Astrocyte (in vitro differentiated cells and primary cell): ENCODE results near the gene EPB41L1. TPM values are rescaled to one million over a fixed set of nuclear protein-coding genes. Genes with fewer than 3 reads are reported as not detected.

Experiments used
- DNase-seq: peaks from one replicate; pipeline ENCODE4 v3.0.0-alpha.2; 2010; ENCODE audit warnings: low read depth
- FAIRE-seq: peaks from 2 replicates; lab custom pipeline; 2011; peaks lifted over from hg19 to GRCh38; lab: Jason Lieb, UNC
- H2AFZ ChIP-seq: 2 replicates; pipeline ENCODE4 v1.6.0; 2012; ENCODE audit warnings: low read depth, low read length, inconsistent platforms
- H3K27ac ChIP-seq: 2 replicates; pipeline ENCODE4 v1.5.1; 2011; ENCODE audit warnings: low read depth, low read length, inconsistent platforms
- H3K27me3 ChIP-seq: 2 replicates; pipeline ENCODE4 v1.6.0; 2011; ENCODE audit warnings: low read length, inconsistent platforms; ENCODE audit not compliant: insufficient read depth
- H3K36me3 ChIP-seq: 2 replicates; pipeline ENCODE4 v1.5.1; 2011; ENCODE audit warnings: low read length, inconsistent platforms; ENCODE audit not compliant: insufficient read depth
- H3K4me1 ChIP-seq: 2 replicates; pipeline ENCODE4 v1.5.1; 2011; ENCODE audit warnings: low read length, inconsistent platforms; ENCODE audit not compliant: insufficient read depth
- H3K4me2 ChIP-seq: 2 replicates; pipeline ENCODE4 v1.6.0; 2012; ENCODE audit warnings: low read length, inconsistent platforms
- H3K4me3 ChIP-seq: 2 replicates; pipeline ENCODE4 v1.5.1; 2011; ENCODE audit warnings: low read depth, mild to moderate bottlenecking, low read length, inconsistent platforms; ENCODE audit not compliant: insufficient read depth
- H3K79me2 ChIP-seq: 2 replicates; pipeline ENCODE4 v1.6.0; 2012; ENCODE audit warnings: mild to moderate bottlenecking, low read length, inconsistent platforms; ENCODE audit not compliant: insufficient read depth
- H3K9ac ChIP-seq: 2 replicates; pipeline ENCODE4 v1.6.0; 2012; ENCODE audit warnings: mild to moderate bottlenecking, low read length, inconsistent platforms
- H3K9me3 ChIP-seq: 2 replicates; pipeline ENCODE4 v1.5.1; 2012; ENCODE audit warnings: low read depth, mild to moderate bottlenecking, low read length, inconsistent platforms; ENCODE audit not compliant: insufficient read depth
- H4K20me1 ChIP-seq: 2 replicates; pipeline ENCODE4 v1.6.0; 2012; ENCODE audit warnings: low read length, inconsistent platforms; ENCODE audit not compliant: insufficient read depth
- H3K27ac Mint-ChIP-seq: one replicate; pipeline ENCODE4 v1.8.0; 2021; ENCODE audit warnings: mild to moderate bottlenecking, mixed read lengths; ENCODE audit not compliant: unreplicated experiment
- H3K27me3 Mint-ChIP-seq: one replicate; pipeline ENCODE4 v1.8.0; 2021; ENCODE audit warnings: low read depth, mixed read lengths; ENCODE audit not compliant: unreplicated experiment
- H3K36me3 Mint-ChIP-seq: one replicate; pipeline ENCODE4 v1.8.0; 2021; ENCODE audit warnings: low read depth, mixed read lengths; ENCODE audit not compliant: unreplicated experiment
- H3K4me1 Mint-ChIP-seq: one replicate; pipeline ENCODE4 v1.8.0; 2021; ENCODE audit warnings: low read depth, mixed read lengths; ENCODE audit not compliant: unreplicated experiment
- H3K4me3 Mint-ChIP-seq: one replicate; pipeline ENCODE4 v1.8.0; 2021; ENCODE audit warnings: mild to moderate bottlenecking, moderate library complexity, mixed read lengths; ENCODE audit not compliant: unreplicated experiment
- H3K9me3 Mint-ChIP-seq: one replicate; pipeline ENCODE4 v1.8.0; 2021; ENCODE audit warnings: mild to moderate bottlenecking, mixed read lengths; ENCODE audit not compliant: unreplicated experiment
- EZH2 ChIP-seq: IDR thresholded peaks from 2 replicates; pipeline ENCODE4 v1.6.1; 2012; ENCODE audit warnings: mild to moderate bottlenecking, low read length, inconsistent platforms; ENCODE audit not compliant: insufficient read depth
- total RNA-seq: library from RNA; stranded (reverse); gene quantifications from 2 replicates; pipeline ENCODE4 v1.2.1, GENCODE V29; 2021
- TF ChIP-seq, protein P1 (sequence below): IDR thresholded peaks from 2 replicates; pipeline ENCODE4 v1.5.1; 2011; ENCODE audit warnings: low read depth, mild to moderate bottlenecking, inconsistent platforms, low read length, moderate library complexity; ENCODE audit not compliant: insufficient read depth

EPB41L1 gene
- total RNA-seq, 1 donor from 2014 or later, result 39.4 TPM

DNA sequence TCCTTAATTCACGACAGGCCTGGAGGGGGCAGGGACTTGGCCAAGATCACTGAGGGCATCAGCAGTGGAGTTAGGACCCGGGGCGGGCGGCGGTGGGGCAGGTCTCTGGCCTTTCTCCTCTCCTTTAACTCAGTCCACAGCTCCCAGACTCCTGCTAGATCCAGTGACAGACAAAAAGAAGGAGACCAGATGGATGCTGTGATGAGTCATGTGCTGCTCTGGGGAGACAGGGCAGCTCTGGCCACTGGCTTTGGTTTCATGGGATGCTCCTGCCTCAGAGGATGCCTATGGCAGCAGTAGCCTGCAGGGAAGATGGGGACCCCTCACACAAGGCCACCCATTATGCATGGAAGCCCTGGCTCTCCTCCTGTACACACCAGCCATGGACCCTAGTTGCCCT lies 20.5 kb downstream of the EPB41L1 start:
- H3K9me3 ChIP-seq, result no peaks in the 10 kb centered on the region
- H3K79me2 ChIP-seq, result no peaks in the 10 kb centered on the region
- H2AFZ ChIP-seq, result no peak overlapping the region
- H3K4me1 ChIP-seq, result peaks cover 4% of the 10 kb centered on the region
- H3K27me3 ChIP-seq, result no peaks in the 10 kb centered on the region
- FAIRE-seq, result no peak
- peaks cover 3% of the 10 kb centered on the region for H4K20me1 ChIP-seq
- no peak overlapping the region for H3K4me3 ChIP-seq
- H3K27ac Mint-ChIP-seq, result no peak overlapping the region
- H3K4me2 ChIP-seq, result no peak overlapping the region
- H3K9ac ChIP-seq, result no peak overlapping the region
- TF ChIP-seq, protein P1, sequence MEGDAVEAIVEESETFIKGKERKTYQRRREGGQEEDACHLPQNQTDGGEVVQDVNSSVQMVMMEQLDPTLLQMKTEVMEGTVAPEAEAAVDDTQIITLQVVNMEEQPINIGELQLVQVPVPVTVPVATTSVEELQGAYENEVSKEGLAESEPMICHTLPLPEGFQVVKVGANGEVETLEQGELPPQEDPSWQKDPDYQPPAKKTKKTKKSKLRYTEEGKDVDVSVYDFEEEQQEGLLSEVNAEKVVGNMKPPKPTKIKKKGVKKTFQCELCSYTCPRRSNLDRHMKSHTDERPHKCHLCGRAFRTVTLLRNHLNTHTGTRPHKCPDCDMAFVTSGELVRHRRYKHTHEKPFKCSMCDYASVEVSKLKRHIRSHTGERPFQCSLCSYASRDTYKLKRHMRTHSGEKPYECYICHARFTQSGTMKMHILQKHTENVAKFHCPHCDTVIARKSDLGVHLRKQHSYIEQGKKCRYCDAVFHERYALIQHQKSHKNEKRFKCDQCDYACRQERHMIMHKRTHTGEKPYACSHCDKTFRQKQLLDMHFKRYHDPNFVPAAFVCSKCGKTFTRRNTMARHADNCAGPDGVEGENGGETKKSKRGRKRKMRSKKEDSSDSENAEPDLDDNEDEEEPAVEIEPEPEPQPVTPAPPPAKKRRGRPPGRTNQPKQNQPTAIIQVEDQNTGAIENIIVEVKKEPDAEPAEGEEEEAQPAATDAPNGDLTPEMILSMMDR, result no peak
- TF ChIP-seq EZH2, result no peak
- peaks cover 2% of the 10 kb centered on the region for H3K36me3 ChIP-seq
- peaks cover 13% of the 10 kb centered on the region for H3K4me1 Mint-ChIP-seq
- no peak overlapping the region for H3K27ac ChIP-seq
- no peak overlapping the region for H3K4me3 Mint-ChIP-seq
- no peaks in the 10 kb centered on the region for H3K9me3 Mint-ChIP-seq
- H3K27me3 Mint-ChIP-seq, result peaks cover 3% of the 10 kb centered on the region
- no peak for DNase-seq
- H3K36me3 Mint-ChIP-seq, result peaks cover 11% of the 10 kb centered on the region

DNA sequence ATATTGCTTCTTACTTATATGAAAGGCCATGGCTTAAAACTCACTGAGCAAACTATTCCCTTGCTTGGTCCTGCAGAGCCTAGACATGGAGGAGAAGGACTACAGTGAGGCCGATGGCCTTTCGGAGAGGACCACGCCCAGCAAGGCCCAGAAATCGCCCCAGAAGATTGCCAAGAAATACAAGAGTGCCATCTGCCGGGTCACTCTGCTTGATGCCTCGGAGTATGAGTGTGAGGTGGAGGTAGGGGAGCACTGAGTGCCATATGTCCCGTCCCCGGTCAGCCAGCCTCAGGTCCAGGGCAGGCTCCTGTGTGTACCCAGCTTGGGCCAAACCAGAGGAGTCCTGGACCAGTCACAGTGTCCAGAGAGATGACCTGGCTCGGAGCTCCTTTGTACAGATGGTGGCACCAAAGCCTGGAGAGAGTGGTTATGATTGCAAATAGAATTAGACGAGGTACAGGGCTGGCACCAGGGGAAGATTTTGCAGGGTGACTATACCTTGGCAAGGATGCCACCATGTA lies 21.0 kb downstream of the EPB41L1 start:
- peaks cover 10% of the 10 kb centered on the region for H3K4me1 Mint-ChIP-seq
- H3K9me3 Mint-ChIP-seq, result no peaks in the 10 kb centered on the region
- H3K9ac ChIP-seq, result no peak overlapping the region
- H3K36me3 Mint-ChIP-seq, result peaks cover 13% of the 10 kb centered on the region
- H4K20me1 ChIP-seq, result peaks cover 3% of the 10 kb centered on the region
- no peak overlapping the region for H3K4me3 ChIP-seq
- DNase-seq, result no peak
- H3K79me2 ChIP-seq, result no peaks in the 10 kb centered on the region
- peaks cover 4% of the 10 kb centered on the region for H3K4me1 ChIP-seq
- H3K36me3 ChIP-seq, result peaks cover 2% of the 10 kb centered on the region
- H2AFZ ChIP-seq, result no peak overlapping the region
- no peak overlapping the region for H3K27ac ChIP-seq
- no peaks in the 10 kb centered on the region for H3K27me3 ChIP-seq
- H3K27me3 Mint-ChIP-seq, result peaks cover 3% of the 10 kb centered on the region
- H3K27ac Mint-ChIP-seq, result no peak overlapping the region
- no peak overlapping the region for H3K4me2 ChIP-seq
- TF ChIP-seq, protein P1, result no peak
- TF ChIP-seq EZH2, result no peak
- no peak for FAIRE-seq
- no peak overlapping the region for H3K4me3 Mint-ChIP-seq
- no peaks in the 10 kb centered on the region for H3K9me3 ChIP-seq

DNA sequence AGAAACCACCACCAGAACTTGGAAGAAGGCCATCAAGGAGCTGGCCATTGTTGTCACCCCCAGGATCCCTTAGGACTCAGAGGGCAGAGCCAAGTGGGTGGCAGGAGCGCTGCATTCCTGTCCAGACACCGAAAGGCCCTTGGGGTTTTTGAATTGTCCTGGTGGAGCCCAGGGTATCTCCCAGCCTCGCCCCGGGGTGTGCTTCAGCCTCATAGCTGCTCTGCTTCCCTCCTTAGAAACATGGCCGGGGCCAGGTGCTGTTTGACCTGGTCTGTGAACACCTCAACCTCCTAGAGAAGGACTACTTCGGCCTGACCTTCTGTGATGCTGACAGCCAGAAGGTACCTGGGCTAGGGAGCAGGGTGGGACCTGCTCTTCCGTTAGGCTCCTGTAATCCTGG lies 23.2 kb downstream of the EPB41L1 start:
- Histone ChIP-seq H3K4me2 (no peak overlapping the region), H2AFZ (no peak overlapping the region), H3K4me3 (no peak overlapping the region), H3K79me2 (no peaks in the 10 kb centered on the region), H3K27me3 (no peaks in the 10 kb centered on the region), H3K9ac (no peak overlapping the region), H3K9me3 (no peaks in the 10 kb centered on the region), H3K4me1 (peaks cover 11% of the 10 kb centered on the region), H3K36me3 (peaks cover 2% of the 10 kb centered on the region), H3K27ac (no peak overlapping the region), H4K20me1 (peaks cover 3% of the 10 kb centered on the region)
- Mint-ChIP-seq H3K36me3 (peaks cover 21% of the 10 kb centered on the region), H3K9me3 (no peaks in the 10 kb centered on the region), H3K27ac (no peak overlapping the region), H3K4me3 (no peak overlapping the region), H3K27me3 (peaks cover 3% of the 10 kb centered on the region), H3K4me1 (peaks cover 15% of the 10 kb centered on the region)
- no peak for TF ChIP-seq EZH2
- TF ChIP-seq, protein P1, result no peak
- no peak for DNase-seq
- FAIRE-seq, result no peak
